Lower lobe of right lung (tissue), 2 donors: Measurements from ENCODE around the gene GCC2. TPM values are rescaled to one million over a fixed set of nuclear protein-coding genes. Genes with fewer than 3 reads are reported as not detected.
"Not testable (repeated sequence)": the region's sequence is repeated elsewhere in the genome, so short reads cannot be mapped to it uniquely, and the experiment has no call there.

Source experiments
- ATAC-seq, 2 donors: fragments of 200-7000 bp; cut with Tn5 transposase; one replicate each; pipeline ENCODE4 v1.9.1; 2020 to 2022; ENCODE audit warnings: mild to moderate bottlenecking in 2 of 2, moderate library complexity in 2 of 2
- DNase-seq: peaks from one replicate; pipeline ENCODE4 v3.0.0-alpha.2; 2020
- H3K27ac ChIP-seq: fragments of 200-600 bp; one replicate; pipeline ENCODE4 v1.8.0; 2022
- H3K27me3 ChIP-seq: fragments of 200-600 bp; one replicate; pipeline ENCODE4 v1.8.0; 2022; ENCODE audit warnings: low read depth
- H3K36me3 ChIP-seq: fragments of 200-600 bp; one replicate; pipeline ENCODE4 v1.8.0; 2022; ENCODE audit warnings: mild to moderate bottlenecking
- H3K4me1 ChIP-seq: fragments of 200-600 bp; one replicate; pipeline ENCODE4 v1.8.0; 2022
- H3K4me3 ChIP-seq: fragments of 200-600 bp; one replicate; pipeline ENCODE4 v1.8.0; 2022; ENCODE audit warnings: mild to moderate bottlenecking
- H3K9me3 ChIP-seq: fragments of 200-600 bp; one replicate; pipeline ENCODE4 v1.8.0; 2022
- CTCF ChIP-seq: fragments of 200-600 bp; IDR thresholded peaks from one replicate; pipeline ENCODE4 v1.8.0; 2022; ENCODE audit warnings: antibody characterized with exemption, mild to moderate bottlenecking
- intact Hi-C: fragments of 100-400 bp; cut with DNase I; formaldehyde crosslinking; loops from one replicate; pipeline ENCODE4 v1.11.0; 2022
- total RNA-seq: library from RNA; stranded (reverse); fragmentation: NEBNext Ultra II Directional; extraction: Animal tissue kit (Norgen Biotek cat#: 25700); gene quantifications from one replicate; pipeline ENCODE4 v1.2.1, GENCODE V29; 2021
- donor health status: DM: no; HTN: yes; CAD: no; lungs with severe emphysema.

GCC2 gene
- total RNA-seq, 1 donor from 2014 or later = 52.4 TPM

GRCh38 chr2:108451976-108452375, 3.0 kb downstream of the GCC2 start:
- TF ChIP-seq CTCF = no peak
- Histone ChIP-seq H3K4me3 (no peak overlapping the region), H3K27me3 (no peaks in the 10 kb centered on the region), H3K27ac (no peak overlapping the region), H3K9me3 (no peaks in the 10 kb centered on the region), H3K4me1 (peaks cover 26% of the 10 kb centered on the region), H3K36me3 (peaks cover 57% of the 10 kb centered on the region)
- intact Hi-C loops = no loop called here
- DNase-seq = no peak
- ATAC-seq = no peak

GRCh38 chr2:108453530-108453929, 4.5 kb downstream of the GCC2 start:
- Histone ChIP-seq H3K4me1 (peaks cover 19% of the 10 kb centered on the region), H3K36me3 (peaks cover 64% of the 10 kb centered on the region), H3K9me3 (peaks cover 13% of the 10 kb centered on the region)
- ATAC-seq, intact Hi-C loops, H3K4me3 ChIP-seq, H3K27ac ChIP-seq, H3K27me3 ChIP-seq, DNase-seq: not testable (repeated sequence)

GRCh38 chr2:108454440-108454839, 5.4 kb downstream of the GCC2 start:
- intact Hi-C loops = no loop called here
- no peak overlapping the region for H3K27ac ChIP-seq
- no peak for TF ChIP-seq CTCF
- no peak overlapping the region for H3K4me3 ChIP-seq
- H3K9me3 ChIP-seq = peaks cover 14% of the 10 kb centered on the region
- H3K27me3 ChIP-seq = no peaks in the 10 kb centered on the region
- DNase-seq (no peak), ATAC-seq (no peak)
- peaks cover 64% of the 10 kb centered on the region for H3K36me3 ChIP-seq
- peaks cover 16% of the 10 kb centered on the region for H3K4me1 ChIP-seq

GRCh38 chr2:108455571-108455970, 6.6 kb downstream of the GCC2 start:
- Histone ChIP-seq H3K4me3 (no peak overlapping the region), H3K27me3 (no peaks in the 10 kb centered on the region), H3K4me1 (peaks cover 8% of the 10 kb centered on the region), H3K9me3 (peaks cover 14% of the 10 kb centered on the region), H3K36me3 (peaks cover 68% of the 10 kb centered on the region), H3K27ac (no peak overlapping the region)
- no peak for DNase-seq
- no peak for TF ChIP-seq CTCF
- intact Hi-C loops = no loop called here
- no peak for ATAC-seq

GRCh38 chr2:108458082-108458481, 9.1 kb downstream of the GCC2 start:
- H3K27ac ChIP-seq = no peak overlapping the region
- intact Hi-C loops = no loop called here
- ATAC-seq = no peak
- no peak overlapping the region for H3K4me3 ChIP-seq
- no peaks in the 10 kb centered on the region for H3K27me3 ChIP-seq
- peaks cover 64% of the 10 kb centered on the region for H3K36me3 ChIP-seq
- no peak for DNase-seq
- TF ChIP-seq CTCF = no peak
- H3K9me3 ChIP-seq = peaks cover 14% of the 10 kb centered on the region
- H3K4me1 ChIP-seq = no peaks in the 10 kb centered on the region

- Histone ChIP-seq H3K36me3 (peaks cover 63% of the 10 kb centered on the region), H3K9me3 (peaks cover 14% of the 10 kb centered on the region), H3K27me3 (no peaks in the 10 kb centered on the region), H3K4me3 (no peak overlapping the region), H3K4me1 (no peaks in the 10 kb centered on the region), H3K27ac (no peak overlapping the region)
- TF ChIP-seq CTCF = no peak
- ATAC-seq (no peak), DNase-seq (no peak)
- intact Hi-C loops = no loop called here
Observed at GRCh38 chr2:108459441-108459840, 10.4 kb downstream of the GCC2 start.
